Testis (tissue), 3 donors: Measurements from ENCODE around the gene PPP1R3D. TPM values are rescaled to one million over a fixed set of nuclear protein-coding genes. Genes with fewer than 3 reads are reported as not detected.

Experiments used
- DNase-seq: peaks from one replicate; pipeline ENCODE4 v3.0.0-alpha.2; 2019
- H3K27ac ChIP-seq, 2 donors: fragments of 200-600 bp; sonication (generic); one replicate each; pipeline ENCODE4 v1.5.1; 2019
- H3K27me3 ChIP-seq: fragments of 200-600 bp; sonication (generic); one replicate; pipeline ENCODE4 v1.5.1; 2019
- H3K36me3 ChIP-seq: fragments of 200-600 bp; sonication (generic); one replicate; pipeline ENCODE4 v1.5.1; 2017; ENCODE audit warnings: low read depth; ENCODE audit errors: missing control alignments
- H3K4me1 ChIP-seq: fragments of 200-600 bp; sonication (generic); one replicate; pipeline ENCODE4 v1.5.1; 2019
- H3K4me3 ChIP-seq, 2 donors: fragments of 200-600 bp; sonication (generic); one replicate each; pipeline ENCODE4 v1.5.1; 2017 to 2019
- H3K9me3 ChIP-seq: fragments of 200-600 bp; sonication (generic); one replicate; pipeline ENCODE4 v1.5.1; 2017
- CTCF ChIP-seq, 3 experiments: fragments of 450-650 bp in 2 of 3; fragments of 200-600 bp in 1 of 3; sonication (generic) in 1 of 3; IDR thresholded peaks; one replicate each; pipeline ENCODE4 v1.5.1; 2016 to 2019; ENCODE audit warnings: antibody characterized with exemption in 3 of 3, mild to moderate bottlenecking in 2 of 3, moderate library complexity in 1 of 3
- POLR2A ChIP-seq: fragments of 450-650 bp; IDR thresholded peaks from one replicate; pipeline ENCODE4 v1.6.1; 2017; ENCODE audit warnings: antibody characterized with exemption, mild to moderate bottlenecking, moderate library complexity
- WGBS, 2 donors: methylation state at CpG; one replicate each; pipeline ENCODE4 v1.1.5; 2018; 5-methylcytosine and 5-hydroxymethylcytosine counted together
- intact Hi-C: fragments of 100-400 bp; cut with DNase I; formaldehyde crosslinking; loops from one replicate; pipeline ENCODE4 v1.15.1; 2023; ENCODE audit warnings: low total_unique reads
- polyA plus RNA-seq: library from polyadenylated mRNA; stranded (reverse); fragments of 350-450 nt; fragmentation: Illumina TruSeq; extraction: RNeasy Lipid Tissue Mini Kit (QIAGEN cat#74804); gene quantifications from one replicate; pipeline ENCODE4 v1.2.3, GENCODE V29; 2014; ENCODE audit warnings: low read depth, low replicate concordance; ENCODE audit not compliant: insufficient read depth
- total RNA-seq, 2 donors: library from RNA; depleted of rRNA; stranded (reverse); fragments of >200 nt; gene quantifications; one replicate each; pipeline ENCODE4 v1.2.3, GENCODE V29; 2016

Gene PPP1R3D
- total and polyA plus RNA-seq, 3 donors from 2014 or later, result 4.7 to 9.4 (median 8.2) TPM

- no peak for DNase-seq
- intact Hi-C loops, result no loop called here
- H3K27me3 ChIP-seq, result no peaks in the 10 kb centered on the region
- H3K36me3 ChIP-seq, result no peaks in the 10 kb centered on the region
- H3K4me1 ChIP-seq, result peaks cover 22% of the 10 kb centered on the region
- no peaks in the 10 kb centered on the region for H3K9me3 ChIP-seq
- no peak for TF ChIP-seq CTCF (IDR thresholded peaks at IDR 0.05)
- TF ChIP-seq POLR2A, result no peak
- no peak overlapping the region for H3K27ac ChIP-seq
- no peak overlapping the region for H3K4me3 ChIP-seq
- 66 to 76% methylated on average over 3 of the region's 3 CpGs for WGBS, 2 donors
These were observed 5.1 kb upstream of the PPP1R3D start for GRCh38 chr20:59945175-59945574.

GRCh38 chr20:59944726-59945125, 4.6 kb upstream of the PPP1R3D start:
- intact Hi-C loops, result no loop called here

DNA sequence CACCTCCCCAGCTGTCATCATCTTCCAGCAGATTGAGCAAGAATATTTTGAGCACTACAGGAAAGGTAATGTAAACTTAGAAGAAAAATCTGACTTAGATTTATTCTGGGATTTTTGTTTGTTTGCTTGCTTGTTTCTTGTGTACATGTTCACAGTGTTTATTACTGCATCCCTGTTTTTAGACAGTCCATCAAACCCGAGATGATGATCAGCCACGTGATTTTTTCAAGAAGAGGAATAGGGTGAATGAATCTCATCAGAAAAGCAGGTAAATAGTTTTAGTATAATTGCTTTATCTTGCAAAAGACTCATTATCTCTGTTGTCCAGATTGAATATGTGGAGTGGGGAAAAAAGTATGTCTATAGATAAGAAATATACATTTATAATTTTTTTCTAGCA, 2.1 kb upstream of the PPP1R3D start:
- Histone ChIP-seq H3K4me3 (no peak overlapping the region), H3K4me1 (peaks cover 29% of the 10 kb centered on the region), H3K27ac (no peak overlapping the region), H3K9me3 (no peaks in the 10 kb centered on the region), H3K27me3 (no peaks in the 10 kb centered on the region), H3K36me3 (no peaks in the 10 kb centered on the region)
- TF ChIP-seq POLR2A, result no peak
- TF ChIP-seq CTCF (IDR thresholded peaks at IDR 0.05), result no peak
- 79% methylated on average over 2 of the region's 2 CpGs for WGBS, 2 donors
- no peak for DNase-seq
- intact Hi-C loops, result no loop called here

More at GRCh38 chr20:59944726-59945125, 4.6 kb upstream of the PPP1R3D start:
- Histone ChIP-seq H3K4me1 (peaks cover 22% of the 10 kb centered on the region), H3K9me3 (no peaks in the 10 kb centered on the region), H3K27ac (no peak overlapping the region), H3K36me3 (no peaks in the 10 kb centered on the region), H3K27me3 (no peaks in the 10 kb centered on the region), H3K4me3 (no peak overlapping the region)
- no peak for TF ChIP-seq POLR2A
- TF ChIP-seq CTCF (IDR thresholded peaks at IDR 0.05), result no peak
- DNase-seq, result no peak
- 90 to 93% methylated on average over 7 of the region's 7 CpGs for WGBS, 2 donors

DNA sequence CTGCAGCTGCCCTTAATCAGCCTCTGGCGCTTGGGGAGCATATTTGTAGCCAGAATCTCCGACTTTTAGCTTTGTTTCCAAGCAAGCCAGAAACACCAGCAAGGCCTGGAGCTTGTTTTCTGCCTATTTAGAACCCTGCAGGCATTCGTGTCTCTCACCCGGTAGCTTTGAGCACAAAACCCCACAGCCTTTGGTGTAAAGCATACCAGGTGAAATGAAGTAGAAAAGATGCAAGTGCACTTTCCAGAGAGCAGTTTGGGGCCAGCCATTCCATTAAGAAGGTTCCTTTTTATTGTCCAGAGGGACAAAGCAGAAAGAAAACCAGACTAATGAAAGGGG, 820 bp upstream of the PPP1R3D start:
- Histone ChIP-seq H3K4me3 (peak overlapping the region; percentile 51 to 70), H3K36me3 (no peaks in the 10 kb centered on the region), H3K27me3 (no peaks in the 10 kb centered on the region), H3K27ac (peak overlapping the region; percentile 84 to 87), H3K9me3 (no peaks in the 10 kb centered on the region), H3K4me1 (peaks cover 27% of the 10 kb centered on the region)
- intact Hi-C loops, result no loop called here
- 0% methylated on average over 3 to 4 of the region's 4 CpGs for WGBS, 2 donors
- DNase-seq, result no peak
- TF ChIP-seq CTCF (IDR thresholded peaks at IDR 0.05) (no peak), POLR2A (no peak)

DNA sequence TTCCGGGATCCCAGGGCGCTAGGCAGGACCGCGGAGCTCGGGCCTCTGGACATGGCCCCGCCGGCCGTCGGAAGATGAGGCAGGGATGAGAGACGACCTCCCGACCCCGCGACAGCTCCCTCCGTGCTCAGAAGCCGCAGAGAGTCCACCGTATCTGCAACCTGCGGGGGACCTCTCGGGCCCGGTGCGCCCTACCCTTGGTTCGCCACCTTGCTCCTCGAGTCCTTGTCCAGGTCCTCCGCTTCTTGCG, 301 bp downstream of the PPP1R3D start:
- no peaks in the 10 kb centered on the region for H3K27me3 ChIP-seq
- H3K36me3 ChIP-seq, result no peaks in the 10 kb centered on the region
- TF ChIP-seq CTCF (IDR thresholded peaks at IDR 0.05) (no peak), POLR2A (no peak)
- DNase-seq, result peak; percentile 43
- peak overlapping the region; percentile 51 to 70 for H3K4me3 ChIP-seq
- intact Hi-C loops, result no loop called here
- H3K9me3 ChIP-seq, result no peaks in the 10 kb centered on the region
- peak overlapping the region; percentile 84 to 87 for H3K27ac ChIP-seq
- peaks cover 20% of the 10 kb centered on the region for H3K4me1 ChIP-seq
- 0 to 1% methylated on average over 2 to 24 of the region's 24 CpGs for WGBS, 2 donors
